HepG2 (cell line): ENCODE results near the gene ACP7. TPM values are rescaled to one million over a fixed set of nuclear protein-coding genes. Genes with fewer than 3 reads are reported as not detected.

Source experiments
- CBX5 ChIP-seq: sonication (generic); formaldehyde crosslinking; IDR thresholded peaks from 2 replicates; pipeline ENCODE4 v1.4.0; 2020; ENCODE audit warnings: missing genetic modification reagents, borderline replicate concordance
- CCAR2 ChIP-seq: fragments of 200-400 bp; formaldehyde crosslinking; optimal IDR thresholded peaks from 2 replicates; pipeline ENCODE3; 2018; ENCODE audit warnings: low read depth, mild to moderate bottlenecking, low read length, moderate library complexity
- ETV6 ChIP-seq: sonication (generic); formaldehyde crosslinking; conservative IDR thresholded peaks from 2 replicates; pipeline ENCODE4 v1.4.0; 2020; ENCODE audit warnings: missing genetic modification reagents
- FOSL1 ChIP-seq: sonication (generic); formaldehyde crosslinking; IDR thresholded peaks from 2 replicates; pipeline ENCODE4 v1.9.0; 2021; ENCODE audit warnings: missing genetic modification reagents, borderline replicate concordance
- FOXA3 ChIP-seq: IDR thresholded peaks from 2 replicates; pipeline ENCODE4 v1.6.1; 2016; ENCODE audit warnings: missing genetic modification reagents, missing compliant biosample characterization
- HIVEP1 ChIP-seq: sonication (generic); formaldehyde crosslinking; IDR thresholded peaks from 2 replicates; pipeline ENCODE4 v1.4.0; 2020; ENCODE audit warnings: mild to moderate bottlenecking, missing genetic modification reagents
- JUNB ChIP-seq: sonication (generic); formaldehyde crosslinking; IDR thresholded peaks from 2 replicates; pipeline ENCODE4 v1.8.0; 2022; ENCODE audit warnings: missing genetic modification reagents, mild to moderate bottlenecking, borderline replicate concordance
- PHF8 ChIP-seq: sonication (generic); formaldehyde crosslinking; IDR thresholded peaks from 2 replicates; pipeline ENCODE4 v1.5.0; 2020; ENCODE audit warnings: missing genetic modification reagents
- PRPF4 ChIP-seq: fragments of 200-400 bp; formaldehyde crosslinking; IDR thresholded peaks from 2 replicates; pipeline ENCODE4 v1.6.1; 2016; ENCODE audit warnings: low read length, low read depth; ENCODE audit not compliant: poor library complexity, severe bottlenecking
- RBAK ChIP-seq: sonication (generic); formaldehyde crosslinking; IDR thresholded peaks from 2 replicates; pipeline ENCODE4 v1.5.1; 2020; ENCODE audit warnings: mild to moderate bottlenecking, missing genetic modification reagents
- SETDB1 ChIP-seq: sonication (generic); formaldehyde crosslinking; IDR thresholded peaks from 2 replicates; pipeline ENCODE4 v1.5.1; 2020; ENCODE audit warnings: missing genetic modification reagents, mild to moderate bottlenecking, borderline replicate concordance
- SMAD1 ChIP-seq: sonication (generic); formaldehyde crosslinking; IDR thresholded peaks from 2 replicates; pipeline ENCODE4 v1.4.0; 2020; ENCODE audit warnings: missing genetic modification reagents, low read depth, mild to moderate bottlenecking, borderline replicate concordance
- SNAPC2 ChIP-seq: sonication (generic); formaldehyde crosslinking; IDR thresholded peaks from 2 replicates; pipeline ENCODE4 v1.8.1; 2022; ENCODE audit warnings: mild to moderate bottlenecking, missing genetic modification reagents
- TCF7L2 ChIP-seq: IDR thresholded peaks from 2 replicates; pipeline ENCODE4 v1.6.1; 2011; ENCODE audit warnings: mild to moderate bottlenecking, low read depth, low read length, moderate library complexity
- TOPORS ChIP-seq: sonication (generic); formaldehyde crosslinking; IDR thresholded peaks from 2 replicates; pipeline ENCODE4 v1.8.0; 2023; ENCODE audit warnings: mild to moderate bottlenecking, missing genetic modification reagents
- ZFAT ChIP-seq: sonication (generic); formaldehyde crosslinking; conservative IDR thresholded peaks from 2 replicates; pipeline ENCODE4 v1.8.1; 2023; ENCODE audit warnings: missing genetic modification reagents, inconsistent platforms
- ZNF160 ChIP-seq: sonication (generic); formaldehyde crosslinking; IDR thresholded peaks from 2 replicates; pipeline ENCODE4 v1.8.0; 2022; ENCODE audit warnings: mild to moderate bottlenecking, inconsistent platforms, missing genetic modification reagents
- ZNF275 ChIP-seq: sonication (generic); formaldehyde crosslinking; IDR thresholded peaks from 2 replicates; pipeline ENCODE4 v1.8.0; 2022; ENCODE audit warnings: missing genetic modification reagents, mild to moderate bottlenecking, inconsistent platforms, borderline replicate concordance
- ZNF3 ChIP-seq: IDR thresholded peaks from 2 replicates; pipeline ENCODE4 v1.7.0; 2017; ENCODE audit warnings: inconsistent platforms
- ZNF543 ChIP-seq: sonication (generic); formaldehyde crosslinking; IDR thresholded peaks from 2 replicates; pipeline ENCODE4 v1.4.0; 2020; ENCODE audit warnings: mild to moderate bottlenecking, missing genetic modification reagents
- ZNF761 ChIP-seq: sonication (generic); formaldehyde crosslinking; conservative IDR thresholded peaks from 2 replicates; pipeline ENCODE4 v1.4.0; 2020; ENCODE audit warnings: mild to moderate bottlenecking, missing genetic modification reagents
- ZNF792 ChIP-seq: IDR thresholded peaks from 2 replicates; pipeline ENCODE4 v1.6.1; 2016
- polyA plus RNA-seq, 8 experiments: library from polyadenylated mRNA; depleted of rRNA in 3 of 8; stranded (reverse) in 7 of 8; unstranded in 1 of 8; fragments of >200 nt; fragmentation: Illumina TruSeq in 4 of 8; extraction: Trizol in 4 of 8; gene quantifications; 2 replicates each; pipeline versions ENCODE4 v1.2.1 to v1.2.3, GENCODE V29; 2011 to 2016; ENCODE audit warnings: low read depth in 4 of 8, missing spikeins in 1 of 8, mixed read lengths in 1 of 8; ENCODE audit not compliant: insufficient read depth in 1 of 8
- total RNA-seq, 5 experiments: library from RNA; depleted of rRNA; stranded (reverse); fragments of >200 nt; fragmentation: Illumina TruSeq; extraction: Trizol; gene quantifications; 2 replicates each; pipeline ENCODE4 v1.2.3, GENCODE V29; 2016; ENCODE audit warnings: low read depth in 1 of 5
- TF ChIP-seq, protein P1 (sequence below): sonication (generic); formaldehyde crosslinking; IDR thresholded peaks from 2 replicates; pipeline ENCODE4 v1.8.1; 2022; ENCODE audit warnings: mild to moderate bottlenecking, missing genetic modification reagents
- TF ChIP-seq, protein P2 (sequence below): IDR thresholded peaks from 2 replicates; pipeline ENCODE4 v1.6.1; 2016; ENCODE audit warnings: missing genetic modification reagents, missing compliant biosample characterization
- TF ChIP-seq, protein P3 (sequence below): sonication (generic); formaldehyde crosslinking; IDR thresholded peaks from 2 replicates; pipeline ENCODE4 v1.4.0; 2020; ENCODE audit warnings: missing genetic modification reagents, borderline replicate concordance
- TF ChIP-seq, protein P4 (sequence below): IDR thresholded peaks from 2 replicates; pipeline ENCODE4 v1.6.1; 2016; ENCODE audit warnings: low read depth, control low read depth

Gene ACP7
- total and polyA plus RNA-seq, 2 of the 13 experiments (the other 11 are each of a cell fraction or from before 2014, with no cell fraction given): not detected

DNA sequence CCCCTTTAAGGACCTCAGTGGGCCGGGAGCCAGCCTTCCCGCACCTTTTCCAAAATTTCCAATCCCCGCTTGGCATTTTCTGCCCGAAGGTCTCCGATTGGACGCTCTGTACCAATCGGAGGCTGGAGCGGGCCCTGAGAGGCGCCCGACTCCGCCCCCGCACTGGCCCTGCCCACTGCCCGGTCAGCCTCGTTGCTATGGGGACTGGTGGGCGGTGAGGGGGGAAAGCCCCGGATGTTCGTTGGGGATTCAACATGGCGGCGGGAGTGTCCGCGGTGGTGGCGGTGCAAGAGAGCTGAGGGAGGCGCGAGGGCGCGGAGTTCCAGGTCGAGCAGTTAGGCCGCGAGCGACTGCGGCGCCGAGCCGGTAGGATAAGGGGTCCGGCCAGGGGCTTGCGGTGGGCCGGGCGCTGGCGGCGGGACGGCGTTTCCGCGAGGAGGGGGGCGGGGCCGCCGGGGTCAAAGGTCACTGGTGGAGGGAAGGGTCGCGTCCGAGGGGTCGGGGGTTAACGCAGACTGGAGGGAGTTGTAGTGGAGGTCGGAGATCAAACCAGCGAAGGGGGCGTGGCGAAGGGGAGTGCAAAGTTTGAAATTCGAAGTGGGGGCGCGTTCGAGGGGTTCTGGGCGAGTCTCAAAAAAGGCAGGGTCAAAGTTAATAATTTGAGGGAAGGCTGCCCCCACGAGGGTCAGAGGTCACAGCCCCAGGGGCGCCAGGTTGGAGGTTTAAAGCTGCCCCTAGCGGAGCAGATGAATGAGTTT lies 41.6 kb downstream of the ACP7 start, which contains the start of gene PAK4 (continued):
- TF ChIP-seq, protein P1, sequence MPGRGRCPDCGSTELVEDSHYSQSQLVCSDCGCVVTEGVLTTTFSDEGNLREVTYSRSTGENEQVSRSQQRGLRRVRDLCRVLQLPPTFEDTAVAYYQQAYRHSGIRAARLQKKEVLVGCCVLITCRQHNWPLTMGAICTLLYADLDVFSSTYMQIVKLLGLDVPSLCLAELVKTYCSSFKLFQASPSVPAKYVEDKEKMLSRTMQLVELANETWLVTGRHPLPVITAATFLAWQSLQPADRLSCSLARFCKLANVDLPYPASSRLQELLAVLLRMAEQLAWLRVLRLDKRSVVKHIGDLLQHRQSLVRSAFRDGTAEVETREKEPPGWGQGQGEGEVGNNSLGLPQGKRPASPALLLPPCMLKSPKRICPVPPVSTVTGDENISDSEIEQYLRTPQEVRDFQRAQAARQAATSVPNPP (CRISPR knock-in tag): no peak
- TF ChIP-seq FOSL1 (CRISPR knock-in tag) (no peak), SNAPC2 (CRISPR knock-in tag) (0 out of 2 replicates have a peak, but pooled peaks have one; percentile 18), FOXA3 (0 out of 2 replicates have a peak, but pooled peaks have one; percentile 10), ZNF275 (CRISPR knock-in tag) (0 out of 2 replicates have a peak, but pooled peaks have one; percentile 73), RBAK (CRISPR knock-in tag) (no peak), CBX5 (CRISPR knock-in tag) (no peak), PRPF4 (no peak), ZNF160 (0 out of 2 replicates have a peak, but pooled peaks have one; percentile 29), ZNF3 (CRISPR knock-in tag) (no peak), ZNF792 (no peak), HIVEP1 (CRISPR knock-in tag) (peak; percentile 95), ZNF761 (no peak), SETDB1 (CRISPR knock-in tag) (no peak), SMAD1 (CRISPR knock-in tag) (no peak), ZNF543 (CRISPR knock-in tag) (no peak), PHF8 (peak; percentile 82), ZFAT (CRISPR knock-in tag) (0 out of 2 replicates have a peak, but pooled peaks have one; percentile 19), TOPORS (peak; percentile 36; the same call in 1 of the 2 replicates), JUNB (no peak), ETV6 (CRISPR knock-in tag) (no peak), CCAR2 (no peak), TCF7L2 (no peak)
- TF ChIP-seq, protein P2, sequence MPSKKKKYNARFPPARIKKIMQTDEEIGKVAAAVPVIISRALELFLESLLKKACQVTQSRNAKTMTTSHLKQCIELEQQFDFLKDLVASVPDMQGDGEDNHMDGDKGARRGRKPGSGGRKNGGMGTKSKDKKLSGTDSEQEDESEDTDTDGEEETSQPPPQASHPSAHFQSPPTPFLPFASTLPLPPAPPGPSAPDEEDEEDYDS: peak; percentile 85
- TF ChIP-seq, protein P3, sequence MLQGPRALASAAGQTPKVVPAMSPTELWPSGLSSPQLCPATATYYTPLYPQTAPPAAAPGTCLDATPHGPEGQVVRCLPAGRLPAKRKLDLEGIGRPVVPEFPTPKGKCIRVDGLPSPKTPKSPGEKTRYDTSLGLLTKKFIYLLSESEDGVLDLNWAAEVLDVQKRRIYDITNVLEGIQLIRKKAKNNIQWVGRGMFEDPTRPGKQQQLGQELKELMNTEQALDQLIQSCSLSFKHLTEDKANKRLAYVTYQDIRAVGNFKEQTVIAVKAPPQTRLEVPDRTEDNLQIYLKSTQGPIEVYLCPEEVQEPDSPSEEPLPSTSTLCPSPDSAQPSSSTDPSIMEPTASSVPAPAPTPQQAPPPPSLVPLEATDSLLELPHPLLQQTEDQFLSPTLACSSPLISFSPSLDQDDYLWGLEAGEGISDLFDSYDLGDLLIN (CRISPR knock-in tag): peak; percentile 45; the same call in 1 of the 2 replicates
- TF ChIP-seq, protein P4, sequence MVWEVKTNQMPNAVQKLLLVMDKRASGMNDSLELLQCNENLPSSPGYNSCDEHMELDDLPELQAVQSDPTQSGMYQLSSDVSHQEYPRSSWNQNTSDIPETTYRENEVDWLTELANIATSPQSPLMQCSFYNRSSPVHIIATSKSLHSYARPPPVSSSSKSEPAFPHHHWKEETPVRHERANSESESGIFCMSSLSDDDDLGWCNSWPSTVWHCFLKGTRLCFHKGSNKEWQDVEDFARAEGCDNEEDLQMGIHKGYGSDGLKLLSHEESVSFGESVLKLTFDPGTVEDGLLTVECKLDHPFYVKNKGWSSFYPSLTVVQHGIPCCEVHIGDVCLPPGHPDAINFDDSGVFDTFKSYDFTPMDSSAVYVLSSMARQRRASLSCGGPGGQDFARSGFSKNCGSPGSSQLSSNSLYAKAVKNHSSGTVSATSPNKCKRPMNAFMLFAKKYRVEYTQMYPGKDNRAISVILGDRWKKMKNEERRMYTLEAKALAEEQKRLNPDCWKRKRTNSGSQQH (CRISPR knock-in tag): 0 out of 2 replicates have a peak, but pooled peaks have one; percentile 41
